HG02884 (cell line): ENCODE measurements around the gene CCDC13.

Experiments used
- ATAC-seq: cut with Tn5 transposase; IDR thresholded peaks from one replicate; pipeline ENCODE4 v1.9.1; 2021; ENCODE audit warnings: mild to moderate bottlenecking, moderate library complexity; ENCODE audit not compliant: unreplicated experiment

CCDC13 gene

DNA sequence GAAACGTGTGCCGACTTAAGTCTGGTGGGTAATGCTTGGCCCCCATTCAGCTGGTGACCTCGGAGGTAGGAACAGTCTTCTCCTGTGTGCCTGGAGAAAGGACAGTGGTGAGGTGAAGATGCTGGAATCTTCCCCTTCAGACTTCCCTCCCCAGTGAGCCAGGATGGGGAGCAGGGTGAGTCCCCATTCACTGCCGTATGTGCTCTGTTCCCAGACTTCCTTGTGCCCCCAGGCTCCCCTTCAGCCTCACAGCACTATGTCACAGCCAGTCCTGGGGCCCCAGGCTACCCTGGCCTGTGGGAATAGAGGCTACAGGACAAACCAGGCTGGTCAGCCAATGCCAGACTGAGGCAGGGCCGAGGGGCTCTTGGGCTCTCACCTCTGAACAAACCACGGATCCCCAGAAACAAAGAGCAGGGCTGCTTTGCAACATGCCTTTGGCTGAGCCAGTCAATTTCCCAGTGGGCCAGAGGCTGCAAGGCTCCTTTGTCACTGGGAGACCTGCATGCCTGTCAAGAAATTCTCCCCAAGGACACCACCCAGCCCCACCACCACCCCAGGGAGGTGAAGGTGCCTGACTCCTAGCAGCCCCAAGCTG, 38.7 kb downstream of the CCDC13 start:
- ATAC-seq, result no peak

DNA sequence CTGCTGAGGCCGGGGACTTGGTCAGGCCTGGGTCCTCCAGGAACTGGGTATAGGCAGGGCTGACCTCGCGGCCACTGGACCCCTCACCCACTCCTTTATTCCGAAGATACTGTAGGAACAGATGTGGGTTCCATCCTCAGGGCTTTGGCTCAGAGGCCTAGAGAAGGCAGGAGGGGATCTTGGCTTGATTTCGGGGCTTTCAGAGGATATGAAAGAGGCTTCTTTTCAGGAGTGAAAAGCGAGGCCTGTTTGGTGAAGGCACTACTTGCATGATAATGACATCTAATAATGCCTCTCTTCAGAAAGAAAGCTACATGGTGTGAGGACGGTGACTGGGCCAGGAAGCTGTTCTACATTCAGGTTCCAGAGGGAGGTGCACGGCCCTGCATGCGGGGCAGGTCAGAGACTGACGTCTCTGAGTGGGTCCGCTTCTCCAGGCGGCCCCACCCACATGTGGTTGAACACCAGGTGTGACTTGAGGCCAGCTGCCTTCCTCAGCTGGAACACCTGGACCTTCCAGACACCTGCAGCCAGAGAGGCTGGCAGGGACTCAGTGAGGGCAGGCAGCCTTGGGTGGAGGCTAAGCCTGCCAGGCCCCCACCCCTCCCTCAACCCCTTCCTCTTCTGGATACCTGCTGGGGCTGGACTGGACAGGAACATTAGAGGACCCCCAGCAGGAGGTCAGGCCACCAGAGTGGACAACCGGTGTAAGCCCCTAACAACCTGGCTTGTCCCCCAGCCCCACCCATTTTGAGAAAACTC, 39.4 kb downstream of the CCDC13 start:
- ATAC-seq, result no peak

GRCh38 chr3:42732829-42733459, 40.1 kb downstream of the CCDC13 start:
- ATAC-seq, result no peak

DNA sequence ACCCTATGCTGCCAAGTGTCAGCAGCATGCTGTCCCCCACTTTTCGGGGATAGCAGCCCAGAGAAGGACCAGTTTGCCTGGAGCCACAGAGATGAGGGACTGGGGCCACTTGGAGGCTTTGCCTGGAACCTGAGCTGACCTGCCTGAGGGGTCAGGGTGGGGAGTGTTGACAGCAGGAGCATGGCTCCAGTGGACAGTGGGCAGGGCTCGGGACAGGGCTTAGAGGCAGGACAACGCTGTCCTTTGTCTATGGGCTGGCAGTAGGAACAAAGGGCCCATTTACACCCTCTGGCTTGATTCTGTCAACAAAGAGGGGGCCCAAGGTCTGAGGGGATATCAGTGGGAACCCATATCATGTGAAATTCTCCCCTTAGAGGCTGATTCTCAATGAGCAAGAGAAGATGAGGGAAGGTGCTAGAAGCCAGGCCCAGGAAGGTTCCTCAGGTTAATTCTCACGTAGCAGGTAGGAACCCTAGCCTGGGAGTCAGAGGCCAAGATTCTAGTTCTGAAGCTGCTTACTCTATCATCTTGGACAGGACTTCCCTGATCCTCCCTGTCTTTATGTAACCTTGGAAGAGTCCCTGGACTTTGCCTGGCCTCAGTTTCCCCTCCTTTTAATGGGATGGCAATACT, 40.7 kb downstream of the CCDC13 start:
- no peak for ATAC-seq

- no peak for ATAC-seq
These were observed 41.4 kb downstream of the CCDC13 start for GRCh38 chr3:42731476-42732195.

GRCh38 chr3:42730706-42731420, 42.2 kb downstream of the CCDC13 start:
- ATAC-seq, result no peak

DNA sequence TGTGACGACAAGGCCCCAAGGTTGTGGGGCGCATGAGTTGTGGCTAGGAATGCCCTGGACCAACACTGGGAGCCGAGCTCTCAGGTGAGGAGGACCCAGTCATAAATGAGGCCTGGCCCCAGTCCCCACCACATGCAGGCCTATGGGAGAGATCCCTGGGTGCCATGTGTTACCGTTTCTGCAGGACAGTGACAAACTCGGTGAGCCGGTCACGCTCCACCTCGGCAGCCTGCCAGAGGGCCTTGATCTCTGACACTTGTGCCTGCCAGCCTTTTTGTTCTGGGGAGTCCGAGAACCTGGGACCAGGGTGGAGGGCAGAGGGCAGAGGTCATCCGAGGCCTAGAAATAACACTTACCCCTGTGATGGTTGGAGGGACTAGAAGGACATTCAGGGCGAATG, 42.8 kb downstream of the CCDC13 start:
- ATAC-seq, result no peak

DNA sequence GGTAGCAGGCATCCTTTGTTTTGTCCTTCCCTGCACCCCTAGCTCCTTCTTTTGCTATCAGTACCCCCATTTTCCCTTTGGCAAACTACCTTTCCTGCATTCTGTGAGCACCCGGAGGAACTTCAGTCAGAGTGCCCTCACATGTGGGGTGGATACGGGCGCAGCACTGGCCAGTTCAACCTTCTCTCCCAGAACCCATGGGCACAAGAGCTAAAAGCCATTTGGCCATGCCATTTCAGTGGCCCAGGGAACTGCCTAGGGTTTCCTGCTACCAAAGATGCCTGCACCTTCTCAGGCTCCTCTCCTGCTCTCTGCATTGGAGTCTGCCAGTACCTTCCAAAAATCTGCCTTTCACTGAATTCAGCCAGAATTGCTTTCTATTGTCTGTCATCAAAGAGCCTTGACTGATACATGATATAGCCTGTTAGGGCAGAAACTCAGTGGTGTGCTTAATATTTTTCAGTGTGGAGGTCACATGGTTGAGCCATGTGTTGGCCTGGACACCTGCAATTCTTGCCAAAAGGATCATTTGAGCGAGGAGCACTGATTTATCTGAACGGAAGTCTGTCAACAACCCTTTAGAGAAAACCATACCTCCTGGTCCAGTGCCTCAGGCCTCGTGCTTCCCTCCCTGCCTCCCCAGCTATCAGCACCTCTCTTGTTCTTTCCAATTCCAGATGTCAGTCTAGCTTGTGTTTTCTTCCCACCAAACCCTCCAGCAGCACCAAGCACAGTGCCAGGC, 43.5 kb downstream of the CCDC13 start:
- no peak for ATAC-seq

DNA sequence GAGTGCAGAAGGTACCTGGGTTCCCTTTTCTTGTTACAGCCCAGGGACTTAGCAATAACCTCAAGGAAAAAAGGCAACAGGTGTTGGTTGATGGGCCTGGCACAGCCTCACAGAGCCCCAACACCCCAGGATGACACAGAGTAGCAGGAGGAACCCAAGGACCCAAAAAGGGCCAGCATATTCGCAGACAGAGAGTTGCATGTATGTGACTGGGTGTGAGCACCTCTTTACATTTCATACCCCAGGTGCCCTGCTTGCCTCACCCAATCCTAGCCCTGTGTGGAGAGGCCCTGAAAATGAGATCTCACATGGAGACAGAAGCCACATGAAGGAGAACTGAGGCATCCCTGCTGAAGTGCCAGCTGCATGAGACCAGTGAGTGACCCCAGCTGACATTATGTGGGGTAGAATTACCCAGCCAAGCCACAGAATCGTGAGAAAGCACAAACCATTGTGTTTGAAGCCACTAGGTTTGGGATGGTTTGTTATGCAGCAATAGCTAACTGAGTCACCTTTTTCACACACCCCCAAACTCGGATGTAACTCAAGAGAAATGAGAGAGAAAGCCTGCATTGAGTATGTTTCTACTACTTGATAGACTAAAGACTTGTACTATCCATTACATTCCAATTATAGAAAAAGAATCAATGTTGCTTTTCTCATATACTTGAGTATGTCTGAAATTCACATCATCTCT, 44.2 kb downstream of the CCDC13 start:
- no peak for ATAC-seq

- ATAC-seq, result no peak
These were observed 45.0 kb downstream of the CCDC13 start for GRCh38 chr3:42728056-42728455.

- ATAC-seq, result no peak
These were observed 47.6 kb downstream of the CCDC13 start for GRCh38 chr3:42725454-42725853.

GRCh38 chr3:42723219-42723618, 49.8 kb downstream of the CCDC13 start:
- ATAC-seq, result no peak
